Activated CD8-positive, alpha-beta memory T cell treated with anti-CD3 and anti-CD28 coated beads, Interleukin-2, amount 50 U/mL, for 1 hour (primary cell): ENCODE data around the gene COPG1.
"Not testable (repeated sequence)": the region's sequence is repeated elsewhere in the genome, so short reads cannot be mapped to it uniquely, and the experiment has no call there.

Experiments
- DNase-seq: peaks from one replicate; pipeline ENCODE4 v3.0.0-alpha.2; 2020; ENCODE audit errors: extremely low read depth

COPG1 gene, protein sequence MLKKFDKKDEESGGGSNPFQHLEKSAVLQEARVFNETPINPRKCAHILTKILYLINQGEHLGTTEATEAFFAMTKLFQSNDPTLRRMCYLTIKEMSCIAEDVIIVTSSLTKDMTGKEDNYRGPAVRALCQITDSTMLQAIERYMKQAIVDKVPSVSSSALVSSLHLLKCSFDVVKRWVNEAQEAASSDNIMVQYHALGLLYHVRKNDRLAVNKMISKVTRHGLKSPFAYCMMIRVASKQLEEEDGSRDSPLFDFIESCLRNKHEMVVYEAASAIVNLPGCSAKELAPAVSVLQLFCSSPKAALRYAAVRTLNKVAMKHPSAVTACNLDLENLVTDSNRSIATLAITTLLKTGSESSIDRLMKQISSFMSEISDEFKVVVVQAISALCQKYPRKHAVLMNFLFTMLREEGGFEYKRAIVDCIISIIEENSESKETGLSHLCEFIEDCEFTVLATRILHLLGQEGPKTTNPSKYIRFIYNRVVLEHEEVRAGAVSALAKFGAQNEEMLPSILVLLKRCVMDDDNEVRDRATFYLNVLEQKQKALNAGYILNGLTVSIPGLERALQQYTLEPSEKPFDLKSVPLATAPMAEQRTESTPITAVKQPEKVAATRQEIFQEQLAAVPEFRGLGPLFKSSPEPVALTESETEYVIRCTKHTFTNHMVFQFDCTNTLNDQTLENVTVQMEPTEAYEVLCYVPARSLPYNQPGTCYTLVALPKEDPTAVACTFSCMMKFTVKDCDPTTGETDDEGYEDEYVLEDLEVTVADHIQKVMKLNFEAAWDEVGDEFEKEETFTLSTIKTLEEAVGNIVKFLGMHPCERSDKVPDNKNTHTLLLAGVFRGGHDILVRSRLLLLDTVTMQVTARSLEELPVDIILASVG

GRCh38 chr3:129249284-129250065 is at the start of gene COPG1:
COPG1 (plus strand) TSS chr3:129249606; CDS start chr3:129249710, 104 bp downstream.
- peak; percentile 47 for DNase-seq

GRCh38 chr3:129204473-129204872 is 44.9 kb upstream of the COPG1 start:
- DNase-seq: no peak

GRCh38 chr3:129205109-129205832 is 44.1 kb upstream of the COPG1 start:
- no peak for DNase-seq

- DNase-seq: no peak
Observed at GRCh38 chr3:129207479-129207878, 41.9 kb upstream of the COPG1 start.

GRCh38 chr3:129211345-129211744 is 38.1 kb upstream of the COPG1 start:
- DNase-seq: no peak

DNA sequence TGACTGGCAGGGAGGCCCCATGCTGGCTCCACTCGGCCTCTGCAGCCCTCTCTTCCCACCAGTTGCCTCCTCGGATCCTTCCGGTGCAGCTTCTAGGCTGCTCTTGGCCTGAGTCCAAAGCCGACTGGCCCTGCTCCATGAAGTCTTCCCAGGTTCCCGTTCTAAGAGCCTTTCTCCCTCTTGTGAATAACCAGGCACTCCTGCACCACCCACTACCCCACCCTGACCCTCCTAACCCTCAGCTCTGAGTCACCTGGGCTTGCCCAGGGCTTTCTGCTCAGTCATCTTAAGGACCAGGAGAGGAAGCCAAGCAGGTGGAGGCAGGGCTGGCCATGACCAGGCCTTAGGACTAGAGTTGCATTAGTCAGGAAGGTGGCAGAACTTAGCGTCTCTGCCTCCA is 37.6 kb upstream of the COPG1 start:
- DNase-seq: no peak

- DNase-seq: no peak
Observed at GRCh38 chr3:129213238-129213637, 36.2 kb upstream of the COPG1 start.

DNA sequence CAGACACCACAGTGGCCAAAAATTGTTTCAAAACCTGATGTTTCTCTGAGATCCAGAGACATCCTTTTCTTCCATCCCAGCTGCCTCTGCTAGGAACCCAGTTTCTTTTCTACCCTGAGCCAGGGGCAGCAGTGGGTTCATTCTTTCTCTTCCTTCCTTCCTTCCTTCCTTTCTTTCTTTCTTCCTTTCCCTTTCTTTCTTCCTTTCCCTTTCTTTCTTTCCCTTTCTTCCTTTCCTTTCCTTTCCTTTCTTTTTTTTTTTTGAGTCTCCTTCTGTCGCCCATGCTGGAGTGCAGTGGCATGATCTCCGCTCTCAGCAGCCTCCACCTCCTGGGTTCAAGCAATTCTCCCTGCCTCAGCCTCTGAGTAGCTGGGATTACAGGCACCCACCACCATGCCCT is 30.7 kb upstream of the COPG1 start:
- no peak for DNase-seq

- not testable (repeated sequence) for DNase-seq
Observed at GRCh38 chr3:129224387-129224786, 25.0 kb upstream of the COPG1 start.

DNA sequence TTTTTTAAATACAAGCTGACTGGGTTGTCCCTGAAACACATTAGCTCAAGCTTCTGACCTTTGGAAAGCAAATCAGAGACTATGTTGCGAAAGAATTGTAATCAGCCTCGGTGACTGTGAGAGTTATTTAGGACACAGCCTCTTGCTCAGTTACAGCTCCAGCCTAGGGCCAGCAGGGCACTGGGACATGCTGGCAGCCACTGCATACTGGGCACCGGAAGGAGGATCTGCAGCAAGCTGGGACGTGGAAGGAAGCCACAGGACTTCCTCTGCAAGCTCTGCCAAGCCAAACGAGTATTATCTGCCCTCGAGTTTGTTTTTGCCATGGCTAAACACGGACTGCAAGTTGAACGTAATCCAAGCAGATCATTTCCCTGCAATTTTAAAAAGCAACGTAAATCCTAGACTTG is 24.4 kb upstream of the COPG1 start:
- DNase-seq: no peak

GRCh38 chr3:129226374-129226773 is 23.0 kb upstream of the COPG1 start:
- no peak for DNase-seq

- no peak for DNase-seq
Observed at GRCh38 chr3:129228891-129229585, 20.4 kb upstream of the COPG1 start.

- DNase-seq: no peak
Observed at GRCh38 chr3:129230311-129231019, 18.9 kb upstream of the COPG1 start.

GRCh38 chr3:129231331-129232119 is 17.9 kb upstream of the COPG1 start:
- DNase-seq: no peak

DNA sequence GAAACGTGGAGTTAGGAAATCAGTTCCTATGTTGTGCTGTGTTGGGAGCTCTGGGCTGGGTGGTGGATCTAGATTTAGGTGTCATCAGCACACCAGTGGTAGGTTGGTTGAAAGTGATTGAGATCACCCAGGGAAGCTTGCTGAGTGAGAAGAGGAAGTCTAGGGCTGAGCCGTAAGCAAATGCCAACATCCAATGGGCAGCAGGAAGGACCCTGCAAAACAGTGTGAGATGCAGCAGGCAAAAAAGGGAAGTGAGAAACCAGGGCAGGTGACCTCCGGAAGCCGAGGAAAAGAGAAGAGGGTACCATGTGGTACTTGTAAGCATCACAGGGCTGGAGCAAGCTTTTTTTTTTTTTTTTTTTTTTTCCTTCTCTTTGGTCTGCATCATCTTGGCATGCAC is 15.9 kb upstream of the COPG1 start:
- no peak for DNase-seq

DNA sequence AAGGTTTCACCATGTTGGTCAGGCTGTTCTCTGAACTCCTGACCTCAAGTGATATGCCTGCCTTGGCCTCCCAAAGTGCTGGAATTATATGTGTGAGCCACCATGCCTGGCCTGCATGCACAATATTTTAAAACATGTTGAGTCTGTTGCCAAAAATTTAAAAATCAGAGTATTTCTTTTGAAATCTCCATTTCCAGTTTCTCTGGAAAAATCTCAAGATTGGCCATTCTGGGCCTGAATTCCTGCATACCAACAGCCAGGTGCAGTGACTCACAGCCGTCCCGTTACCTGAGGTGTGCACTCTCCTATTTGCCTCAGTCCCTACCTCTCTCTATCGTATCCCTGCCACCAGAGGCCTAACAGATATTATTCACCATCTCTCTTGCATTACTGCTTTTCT is 15.0 kb upstream of the COPG1 start:
- DNase-seq: no peak

DNA sequence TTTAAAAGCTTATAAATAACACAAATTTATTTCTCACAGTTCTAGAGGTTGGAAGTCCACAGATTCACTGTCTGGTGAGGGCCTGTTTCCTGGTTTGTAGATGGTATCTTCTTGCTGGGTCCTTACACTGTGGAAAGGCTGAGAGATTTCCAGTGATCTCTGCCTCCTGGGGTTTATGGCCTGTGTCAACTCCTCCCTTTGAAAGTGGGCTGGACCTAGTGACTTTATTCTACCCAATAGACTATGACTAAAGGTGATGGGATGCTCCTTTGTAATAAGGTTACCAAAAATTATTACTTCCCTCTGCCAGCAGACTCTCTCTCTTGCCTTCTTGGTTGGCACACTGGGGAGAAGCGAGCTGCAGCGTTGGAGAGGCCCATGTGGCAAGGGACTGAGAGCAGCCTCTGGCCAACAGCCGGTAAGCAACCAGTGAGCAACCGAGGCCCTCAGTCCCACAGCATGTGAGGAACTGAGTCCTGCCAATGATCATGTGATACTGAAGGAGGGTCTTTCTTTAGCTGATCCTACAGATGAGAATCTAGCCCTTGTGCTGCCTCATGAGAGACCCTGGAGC is 14.0 kb upstream of the COPG1 start:
- no peak for DNase-seq

GRCh38 chr3:129238945-129239705 is 10.3 kb upstream of the COPG1 start:
- DNase-seq: no peak
